ENCODE measurements around the gene PRKCH. TPM values are rescaled to one million over a fixed set of nuclear protein-coding genes. Genes with fewer than 3 reads are reported as not detected.

Gene PRKCH
- 5.8 and 23.5 TPM in 2 replicates for total RNA-seq (2014; rRNA removed; shearing (Covaris generic))

- peak; percentile 78 for DNase-seq (ENCODE audit: low read depth)
These were observed at the start of gene PRKCH for GRCh38 chr14:61321385-61322010. Gene PRKCH, plus strand, starts transcription at chr14:61321579. Its CDS starts 523 bp downstream, at chr14:61322102.

DNA sequence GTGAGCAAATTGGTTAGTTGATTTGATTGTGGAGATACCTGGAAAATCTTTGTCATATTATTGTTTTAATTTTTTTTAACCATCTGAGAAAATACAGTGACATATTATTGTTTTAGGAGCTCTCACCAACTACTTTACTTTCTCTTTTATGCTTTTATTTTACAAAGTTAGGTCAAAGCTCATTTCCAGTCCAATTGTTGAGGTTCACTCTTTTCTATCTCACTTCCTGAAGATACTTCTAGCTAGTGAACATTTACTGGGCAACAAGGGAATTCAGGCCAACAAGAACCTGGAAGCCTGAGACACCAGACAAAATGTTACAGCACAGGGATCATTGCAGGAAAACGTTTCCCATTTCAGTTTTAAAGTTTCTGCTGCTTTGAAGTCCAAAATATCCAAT lies 44.1 kb upstream of the PRKCH start:
- DNase-seq (ENCODE audit: low read depth): no peak

DNA sequence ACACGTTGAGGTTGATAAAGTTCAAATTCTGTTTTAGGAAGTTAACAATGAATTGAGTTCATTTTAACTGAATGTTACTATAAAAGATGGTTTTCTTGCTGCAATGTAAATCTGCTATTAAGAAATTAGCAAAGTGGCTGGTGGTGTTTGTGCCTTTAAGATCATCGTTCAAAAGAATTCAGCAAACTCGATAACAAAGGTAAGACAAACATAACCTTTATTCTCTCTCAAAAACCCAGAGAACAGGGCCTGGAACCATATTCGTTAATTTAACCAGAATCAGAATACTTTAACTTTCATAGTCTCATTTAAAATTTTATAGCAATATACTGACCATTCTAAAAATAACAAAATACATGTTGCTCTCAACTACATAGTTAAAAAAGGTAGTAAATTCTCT lies 43.6 kb upstream of the PRKCH start:
- no peak for DNase-seq (ENCODE audit: low read depth)

DNA sequence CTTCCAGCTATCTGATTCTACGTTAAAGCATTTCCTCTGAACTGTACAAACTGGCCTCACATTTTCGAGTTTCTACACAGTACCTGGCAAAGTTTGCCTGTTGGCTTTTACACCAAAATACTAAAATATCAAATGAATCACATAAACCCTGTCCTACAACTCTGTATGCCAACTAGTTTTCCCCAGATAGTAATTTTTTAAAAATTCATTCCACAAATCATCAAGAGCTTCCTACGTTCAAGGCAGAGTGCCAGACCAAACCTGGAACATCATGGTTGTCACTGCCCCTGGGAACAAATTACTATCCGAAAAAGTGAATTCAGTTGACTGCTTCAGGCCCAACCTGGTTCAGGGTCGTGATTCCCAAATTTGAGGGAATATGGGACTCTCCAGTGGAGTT lies 42.3 kb upstream of the PRKCH start:
- DNase-seq (ENCODE audit: low read depth): no peak

DNA sequence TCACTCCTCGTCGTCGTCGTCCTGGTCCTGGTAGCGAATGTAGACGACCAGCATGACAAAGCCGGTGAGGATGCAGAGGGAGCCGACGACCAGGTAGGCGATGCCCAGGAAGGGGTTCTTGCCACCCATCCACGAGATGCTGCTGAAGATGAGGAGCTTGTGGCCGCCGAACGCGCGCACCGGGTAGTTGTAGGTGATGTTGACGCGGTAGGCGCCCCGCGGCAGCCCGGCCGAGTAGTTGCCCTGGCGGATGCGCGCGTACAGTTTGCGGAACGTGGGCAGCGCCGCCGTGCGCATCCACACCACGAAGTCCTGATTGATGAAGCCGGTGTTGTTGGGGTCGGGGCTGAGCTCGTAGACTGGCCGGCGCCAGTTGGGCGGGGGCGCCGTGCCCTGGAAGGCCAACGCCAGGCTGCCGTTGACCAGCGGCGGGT lies 41.3 kb upstream of the PRKCH start:
- no peak for DNase-seq (ENCODE audit: low read depth)

- DNase-seq (ENCODE audit: low read depth): no peak
These were observed 40.7 kb upstream of the PRKCH start for GRCh38 chr14:61280526-61281185.

DNA sequence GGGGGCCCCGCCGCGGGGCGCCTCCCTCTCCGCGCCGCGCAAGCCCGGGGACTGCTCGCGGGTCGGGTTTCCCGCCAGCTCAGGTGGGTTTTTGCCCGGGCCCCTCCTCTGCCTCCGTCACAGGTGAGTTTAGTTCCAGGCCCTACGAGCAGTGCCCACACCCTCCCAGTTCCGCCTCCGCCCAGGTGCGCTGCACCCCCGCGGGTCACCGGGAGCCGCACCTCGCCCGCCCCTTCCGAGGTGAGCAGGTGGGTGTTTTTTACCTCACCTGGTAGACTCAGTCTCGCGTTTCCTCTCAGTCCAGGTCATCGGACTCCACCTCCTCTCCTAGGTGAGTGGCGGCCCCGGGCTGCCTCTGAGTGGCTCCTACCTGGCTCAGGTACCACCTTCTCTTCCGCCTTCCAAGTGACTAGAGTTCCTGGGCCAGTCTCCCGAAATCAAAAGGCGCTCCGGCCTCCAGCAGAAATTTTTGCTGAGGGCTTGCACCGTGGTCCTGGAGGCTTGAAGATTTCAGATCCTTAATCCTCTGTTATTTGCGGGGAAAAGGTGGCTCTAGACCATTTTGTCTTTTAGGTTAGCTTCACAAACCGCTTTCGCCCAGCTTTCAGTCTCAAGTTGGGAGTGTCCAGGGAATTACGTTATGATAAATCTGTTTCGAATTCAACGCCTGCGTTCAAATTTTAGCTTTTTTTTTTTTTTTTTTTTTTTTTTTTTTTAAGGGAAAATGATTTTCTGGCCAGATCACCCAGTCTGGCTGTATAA lies 40.0 kb upstream of the PRKCH start, which contains the start of gene TMEM30B:
TMEM30B (minus strand) TSS at position 153 of the 762 bp plus-strand sequence. CDS start 191 bp downstream, outside the sequence.
- DNase-seq (ENCODE audit: low read depth): no peak

- no peak for DNase-seq (ENCODE audit: low read depth)
These were observed 39.5 kb upstream of the PRKCH start for GRCh38 chr14:61281948-61282275.

DNA sequence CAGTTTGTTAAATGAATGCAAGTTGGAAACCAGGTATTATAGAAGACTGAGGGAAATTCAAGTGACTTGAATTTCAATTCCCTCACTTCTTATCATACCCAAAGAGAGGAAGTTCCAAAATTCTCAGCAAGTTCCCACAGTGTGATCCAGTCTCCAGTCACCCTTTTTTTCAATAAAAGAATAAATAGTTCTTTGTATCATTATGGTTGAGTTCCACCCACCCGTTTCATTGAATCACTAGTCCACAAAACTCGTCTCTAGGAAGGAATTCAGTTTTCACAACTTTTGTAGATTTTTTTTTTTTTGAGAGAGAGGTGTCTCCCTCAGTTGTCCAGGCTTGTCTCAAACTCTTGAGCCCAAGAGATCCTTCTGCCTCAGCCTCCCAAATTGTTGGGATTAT lies 38.6 kb upstream of the PRKCH start:
- no peak for DNase-seq (ENCODE audit: low read depth)

DNA sequence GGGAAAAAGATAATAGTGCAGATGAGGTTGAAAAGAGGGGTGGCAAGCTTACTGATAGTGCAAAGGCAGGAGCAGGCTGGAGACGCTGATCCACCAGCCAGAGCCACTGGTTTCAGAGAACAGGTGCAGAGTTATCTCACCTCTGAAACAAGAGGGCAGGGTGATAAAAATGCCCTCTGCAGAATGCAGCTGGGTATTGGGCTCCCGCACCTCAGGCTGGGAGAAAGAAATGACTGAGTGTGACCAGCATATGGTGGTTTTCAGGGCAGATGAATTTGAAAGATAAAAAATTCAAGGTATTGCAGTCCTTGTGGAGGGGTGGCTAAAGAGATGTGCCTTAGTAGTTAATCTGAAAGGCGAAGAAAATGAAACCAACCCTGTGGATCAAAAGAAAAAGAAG lies 37.4 kb upstream of the PRKCH start:
- no peak for DNase-seq (ENCODE audit: low read depth)

GRCh38 chr14:61285364-61285763 lies 36.0 kb upstream of the PRKCH start:
- DNase-seq (ENCODE audit: low read depth): no peak

GRCh38 chr14:61287196-61287595 lies 34.2 kb upstream of the PRKCH start:
- no peak for DNase-seq (ENCODE audit: low read depth)

- DNase-seq (ENCODE audit: low read depth): no peak
These were observed 33.2 kb upstream of the PRKCH start for GRCh38 chr14:61288228-61288627.

- no peak for DNase-seq (ENCODE audit: low read depth)
These were observed 32.7 kb upstream of the PRKCH start for GRCh38 chr14:61288720-61289119.

DNA sequence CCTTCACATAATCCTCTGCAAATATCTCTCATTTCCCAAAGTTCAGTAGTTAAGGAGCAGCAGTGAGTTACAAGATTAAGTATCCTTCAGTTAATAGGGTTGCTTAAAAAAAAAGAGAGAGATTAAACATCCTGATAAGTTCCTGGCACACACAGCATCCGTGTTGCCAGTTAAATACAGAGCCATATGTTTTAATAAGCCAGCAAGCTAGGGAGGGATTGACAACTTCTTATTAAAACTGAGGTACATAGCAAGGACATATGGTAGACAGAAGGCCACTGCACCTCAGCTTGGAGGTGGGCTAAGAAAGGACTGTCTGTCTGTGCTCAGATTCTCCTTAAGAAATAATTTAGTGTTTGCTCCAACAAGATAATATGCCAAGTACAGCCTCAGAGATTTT lies 30.7 kb upstream of the PRKCH start:
- DNase-seq (ENCODE audit: low read depth): no peak

- no peak for DNase-seq (ENCODE audit: low read depth)
These were observed 25.2 kb upstream of the PRKCH start for GRCh38 chr14:61296151-61296550.

- peak; percentile 43 for DNase-seq (ENCODE audit: low read depth)
These were observed 24.5 kb upstream of the PRKCH start for GRCh38 chr14:61296719-61297502.

GRCh38 chr14:61297581-61297980 lies 23.8 kb upstream of the PRKCH start:
- no peak for DNase-seq (ENCODE audit: low read depth)

- no peak for DNase-seq (ENCODE audit: low read depth)
These were observed 22.6 kb upstream of the PRKCH start for GRCh38 chr14:61298824-61299223.

DNA sequence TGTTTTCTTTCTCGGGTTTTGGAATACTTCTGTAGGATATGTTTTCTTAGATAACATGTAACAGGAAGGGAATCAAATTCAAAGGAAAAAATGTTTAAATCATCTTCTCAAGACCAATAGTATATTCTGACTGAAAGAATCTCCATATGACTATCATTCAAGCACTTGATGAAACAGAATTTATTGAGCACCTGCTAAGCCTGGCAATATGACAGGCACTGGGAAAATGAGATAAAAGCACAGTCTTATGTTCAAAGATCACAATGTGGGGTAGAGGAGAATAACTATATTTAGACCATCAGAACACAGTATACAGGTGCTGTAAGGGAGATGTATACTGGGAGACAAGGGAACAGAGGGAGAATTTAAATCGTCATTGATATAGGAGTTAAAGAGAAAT lies 21.2 kb upstream of the PRKCH start:
- DNase-seq (ENCODE audit: low read depth): no peak

DNA sequence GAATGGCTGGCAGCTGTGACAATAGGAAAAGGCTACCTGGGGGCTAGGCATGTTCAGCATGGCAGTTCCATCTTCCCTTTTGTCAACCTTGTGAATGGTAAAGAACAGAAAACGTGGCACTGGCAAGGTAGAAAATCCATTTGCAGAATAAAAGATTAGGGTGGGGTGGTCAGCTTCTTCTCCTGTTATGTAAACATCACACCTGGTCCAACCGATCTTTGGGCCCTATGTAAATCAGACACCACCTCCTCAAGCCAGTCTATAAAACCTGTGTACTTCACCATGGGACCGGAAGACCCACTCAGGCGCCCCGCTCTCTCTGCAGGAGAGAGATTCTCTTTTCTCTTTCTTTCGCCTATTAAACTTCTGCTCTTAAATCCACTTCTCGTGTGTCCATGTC lies 20.6 kb upstream of the PRKCH start:
- DNase-seq (ENCODE audit: low read depth): no peak

DNA sequence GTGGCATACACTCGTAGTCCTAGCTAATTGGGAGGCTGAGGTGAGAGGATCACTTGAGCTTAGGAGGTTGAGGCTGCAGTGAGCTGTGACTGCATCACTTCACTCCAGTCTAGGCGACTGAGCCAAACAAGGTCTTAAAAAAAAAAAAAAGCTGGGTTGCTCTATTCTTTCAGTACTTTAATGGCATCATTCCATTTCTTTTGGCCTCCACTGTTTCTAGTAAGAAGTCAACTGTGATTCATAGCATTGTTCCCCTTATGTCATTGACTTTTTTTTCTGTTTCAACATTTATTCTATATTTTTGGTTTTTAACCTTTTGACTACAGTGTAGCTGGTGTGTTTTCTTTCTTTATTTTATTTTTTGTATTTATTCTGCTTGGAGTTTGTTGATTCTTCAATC lies 16.7 kb upstream of the PRKCH start:
- DNase-seq (ENCODE audit: low read depth): no peak

Data from Daoy (cell line).